ENCODE results near the gene PTPRG. TPM values are rescaled to one million over a fixed set of nuclear protein-coding genes. Genes with fewer than 3 reads are reported as not detected.

The PTPRG gene
- total RNA-seq, 1 experiment from 2014 or later: 32.1 TPM

- H3K9ac ChIP-seq (ENCODE audit: low read length): no peak overlapping the region
- no peak overlapping the region for H2AFZ ChIP-seq (ENCODE audit: low read depth, low read length, poor library complexity, severe bottlenecking)
- ATAC-seq (no peak), DNase-seq (ENCODE audit: low read depth, low spot score) (no peak)
- CTCF ChIA-PET: no interaction called here
- BruUV-seq (replicated peaks): no TSS peak
- H3K4me1 ChIP-seq (ENCODE audit: control insufficient read depth in 1 of 2, insufficient read depth in 2 of 2, low read length in 2 of 2): no peaks in the 10 kb centered on the region
- H4K20me1 ChIP-seq (ENCODE audit: insufficient read depth): 0 out of 2 replicates have a peak, but pooled peaks cover 5% of the 10 kb centered on the region
- H3K4me3 ChIP-seq (replicated peaks in 1 of 2; ENCODE audit: low read depth in 1 of 2, low read length in 2 of 2): no peak overlapping the region
- RAD21 ChIA-PET (ENCODE audit: low non-redundant PET in 1 of 2, low total read pairs in 2 of 2, uncharacterized antibody in 2 of 2, unreplicated experiment in 2 of 2): no interaction called here
- no peak overlapping the region for H3K27ac ChIP-seq (ENCODE audit: low read depth, low read length)
- H3K79me2 ChIP-seq (ENCODE audit: insufficient read depth, low read length): no peaks in the 10 kb centered on the region; the same call in 1 of the 2 replicates
- no peaks in the 10 kb centered on the region for H3K27me3 ChIP-seq (ENCODE audit: insufficient read depth, low read length)
- no peaks in the 10 kb centered on the region for H3K9me3 ChIP-seq (ENCODE audit: control insufficient read depth in 1 of 2, insufficient read depth in 1 of 2, low read depth in 1 of 2, low read length in 2 of 2)
- POLR2A ChIA-PET: no interaction called here
- intact Hi-C loops (cut with micrococcal nuclease): no loop called here
- no peaks in the 10 kb centered on the region for H3K36me3 ChIP-seq (ENCODE audit: control insufficient read depth in 1 of 2, insufficient read depth in 2 of 2, low read length in 2 of 2)
- no peak overlapping the region for H3K4me2 ChIP-seq (ENCODE audit: low read length)
- H3K9me2 ChIP-seq (ENCODE audit: insufficient read depth): no peaks in the 10 kb centered on the region
- no peak for TF ChIP-seq EZH2 (IDR thresholded peaks at IDR 0.05)
- TF ChIP-seq JUND (IDR thresholded peaks at IDR 0.05): no peak
- no peak for TF ChIP-seq EGR1 (IDR thresholded peaks at IDR 0.05; ENCODE audit: low read depth)
- no peak for TF ChIP-seq POLR2AphosphoS5 (IDR thresholded peaks at IDR 0.05; ENCODE audit: low read depth, low read length)
- TF ChIP-seq ZBTB33 (IDR thresholded peaks at IDR 0.05; ENCODE audit: extremely low read depth, insufficient replicate concordance, low read length): no peak
- no peak for TF ChIP-seq MAX (IDR thresholded peaks at IDR 0.05)
- TF ChIP-seq POLR2A (IDR thresholded peaks at IDR 0.05; ENCODE audit: borderline replicate concordance, extremely low read depth, insufficient read depth, insufficient read length): no peak
- TF ChIP-seq EZH2phosphoT487 (IDR thresholded peaks at IDR 0.05; ENCODE audit: borderline replicate concordance): no peak
- TF ChIP-seq ZNF274 (IDR thresholded peaks at IDR 0.05; ENCODE audit: low read depth, low read length): no peak
- TF ChIP-seq SIN3A (IDR thresholded peaks at IDR 0.05; ENCODE audit: low read depth): no peak
- no peak for TF ChIP-seq CBX3 (IDR thresholded peaks at IDR 0.05; ENCODE audit: low read depth)
- no peak for TF ChIP-seq ATF3 (IDR thresholded peaks at IDR 0.05)
- TF ChIP-seq SRF (IDR thresholded peaks at IDR 0.05; ENCODE audit: low read depth): no peak
- TF ChIP-seq RAD21 (IDR thresholded peaks at IDR 0.05; ENCODE audit: low read depth): no peak
- TF ChIP-seq TCF7L2 (IDR thresholded peaks at IDR 0.05; ENCODE audit: borderline replicate concordance, extremely low read depth, insufficient read depth, insufficient read length): no peak
- TF ChIP-seq CTCF (IDR thresholded peaks at IDR 0.05 in 2 of 3, conservative IDR thresholded peaks at IDR 0.05 in 1 of 3; ENCODE audit: borderline replicate concordance in 1 of 3, insufficient read depth in 1 of 3, low read depth in 2 of 3, low read length in 2 of 3): no peak
- TF ChIP-seq REST (IDR thresholded peaks at IDR 0.05; ENCODE audit: low read depth): no peak
- TF ChIP-seq CEBPB (IDR thresholded peaks at IDR 0.05; ENCODE audit: low read depth): no peak
Observed at GRCh38 chr3:61802772-61803171, 241.4 kb downstream of the PTPRG start.
